Colonic mucosa (tissue), 4 donors: ENCODE results near the gene EMID1. TPM values are rescaled to one million over a fixed set of nuclear protein-coding genes. Genes with fewer than 3 reads are reported as not detected.
"Not testable (repeated sequence)": the region's sequence is repeated elsewhere in the genome, so short reads cannot be mapped to it uniquely, and the experiment has no call there.

Experiments
- DNase-seq: peaks from one replicate; pipeline ENCODE4 v3.0.0-alpha.2; 2020
- H3K27ac ChIP-seq: fragments of 200-600 bp; one replicate; pipeline ENCODE4 v1.8.0; 2021
- H3K27me3 ChIP-seq: fragments of 200-600 bp; one replicate; pipeline ENCODE4 v1.8.0; 2021
- H3K36me3 ChIP-seq: fragments of 200-600 bp; one replicate; pipeline ENCODE4 v1.8.0; 2021
- H3K4me1 ChIP-seq: fragments of 200-600 bp; one replicate; pipeline ENCODE4 v1.8.0; 2021; ENCODE audit warnings: mild to moderate bottlenecking
- H3K4me3 ChIP-seq: fragments of 200-600 bp; one replicate; pipeline ENCODE4 v1.8.0; 2021
- H3K9ac ChIP-seq, 2 donors: one replicate each; pipeline ENCODE4 v1.7.0; 2013; ENCODE audit warnings: control low read depth in 2 of 2, low read depth in 2 of 2, low read length in 2 of 2
- H3K9me3 ChIP-seq: fragments of 200-600 bp; one replicate; pipeline ENCODE4 v1.8.0; 2021
- intact Hi-C: fragments of 100-400 bp; cut with DNase I; formaldehyde crosslinking; loops from one replicate; pipeline ENCODE4 v1.14.1; 2022
- total RNA-seq, 2 donors: library from RNA; stranded (reverse); fragmentation: NEBNext Ultra II Directional in 1 of 2; extraction: Animal tissue kit (Norgen Biotek cat#: 25700) in 1 of 2; gene quantifications; one replicate each; pipeline ENCODE4 v1.2.1, GENCODE V29; 2021
- TF ChIP-seq, protein P1 (sequence below): fragments of 200-600 bp; IDR thresholded peaks from one replicate; pipeline ENCODE4 v1.8.0; 2022; ENCODE audit warnings: antibody characterized with exemption, mild to moderate bottlenecking
- donor health status: healthy.
- donor health status: DM: no; HTN: no; CAD: no.
- donor health status: DM: no; HTN: no; CAD: no.

EMID1 gene
- total RNA-seq, 2 donors from 2014 or later, result 4.4 TPM

DNA sequence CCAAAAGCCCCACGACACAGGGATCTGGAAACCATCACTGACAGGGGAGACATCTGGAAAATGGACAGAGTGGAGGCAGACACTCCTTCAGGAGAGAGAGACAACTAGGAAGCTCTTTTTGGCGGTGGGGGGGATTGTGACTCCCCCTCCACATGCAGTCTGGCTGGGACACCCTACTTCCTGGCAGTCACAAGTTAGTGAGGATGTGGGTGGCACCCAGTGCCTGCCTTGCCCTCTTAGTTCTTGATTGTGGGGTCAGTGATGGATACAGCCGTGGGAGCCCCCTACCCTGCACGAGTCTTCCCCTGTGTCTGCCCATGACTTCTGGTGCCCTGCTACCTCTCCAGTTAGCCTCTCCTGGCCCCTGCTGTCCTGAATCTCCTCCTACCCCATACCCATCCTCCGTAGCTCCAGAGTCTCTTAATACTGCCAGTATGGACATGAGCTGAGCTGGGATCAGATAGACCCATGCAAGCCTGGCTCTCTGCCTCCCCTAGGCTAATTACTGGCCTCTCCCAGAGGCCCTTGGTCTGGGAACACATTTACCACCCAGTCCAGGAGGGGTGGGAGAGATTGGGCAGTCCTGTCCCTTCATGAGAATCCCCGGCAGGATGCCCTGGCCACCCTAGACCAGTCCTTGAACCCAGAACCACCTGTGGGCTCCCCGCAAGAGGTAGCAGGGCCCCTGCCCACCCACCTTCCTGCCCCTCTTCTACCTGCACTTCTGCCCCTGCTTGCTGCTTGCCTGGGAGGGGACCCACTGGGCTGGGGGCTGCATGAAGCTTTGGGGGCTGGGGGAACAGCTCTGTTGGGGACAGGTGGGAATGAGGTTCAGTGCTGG, 39.3 kb downstream of the EMID1 start:
- Histone ChIP-seq H3K9me3 (no peaks in the 10 kb centered on the region), H3K4me1 (no peaks in the 10 kb centered on the region), H3K27ac (no peak overlapping the region), H3K9ac (no peak overlapping the region), H3K4me3 (no peak overlapping the region), H3K36me3 (no peaks in the 10 kb centered on the region), H3K27me3 (no peaks in the 10 kb centered on the region)
- intact Hi-C loops, result loop anchor here (10.0 kb wide), 2 partner anchors 200 to 390 kb away; no protein-coding TSS in a partner anchor
- no peak for DNase-seq
- TF ChIP-seq, protein P1, sequence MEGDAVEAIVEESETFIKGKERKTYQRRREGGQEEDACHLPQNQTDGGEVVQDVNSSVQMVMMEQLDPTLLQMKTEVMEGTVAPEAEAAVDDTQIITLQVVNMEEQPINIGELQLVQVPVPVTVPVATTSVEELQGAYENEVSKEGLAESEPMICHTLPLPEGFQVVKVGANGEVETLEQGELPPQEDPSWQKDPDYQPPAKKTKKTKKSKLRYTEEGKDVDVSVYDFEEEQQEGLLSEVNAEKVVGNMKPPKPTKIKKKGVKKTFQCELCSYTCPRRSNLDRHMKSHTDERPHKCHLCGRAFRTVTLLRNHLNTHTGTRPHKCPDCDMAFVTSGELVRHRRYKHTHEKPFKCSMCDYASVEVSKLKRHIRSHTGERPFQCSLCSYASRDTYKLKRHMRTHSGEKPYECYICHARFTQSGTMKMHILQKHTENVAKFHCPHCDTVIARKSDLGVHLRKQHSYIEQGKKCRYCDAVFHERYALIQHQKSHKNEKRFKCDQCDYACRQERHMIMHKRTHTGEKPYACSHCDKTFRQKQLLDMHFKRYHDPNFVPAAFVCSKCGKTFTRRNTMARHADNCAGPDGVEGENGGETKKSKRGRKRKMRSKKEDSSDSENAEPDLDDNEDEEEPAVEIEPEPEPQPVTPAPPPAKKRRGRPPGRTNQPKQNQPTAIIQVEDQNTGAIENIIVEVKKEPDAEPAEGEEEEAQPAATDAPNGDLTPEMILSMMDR, result no peak

DNA sequence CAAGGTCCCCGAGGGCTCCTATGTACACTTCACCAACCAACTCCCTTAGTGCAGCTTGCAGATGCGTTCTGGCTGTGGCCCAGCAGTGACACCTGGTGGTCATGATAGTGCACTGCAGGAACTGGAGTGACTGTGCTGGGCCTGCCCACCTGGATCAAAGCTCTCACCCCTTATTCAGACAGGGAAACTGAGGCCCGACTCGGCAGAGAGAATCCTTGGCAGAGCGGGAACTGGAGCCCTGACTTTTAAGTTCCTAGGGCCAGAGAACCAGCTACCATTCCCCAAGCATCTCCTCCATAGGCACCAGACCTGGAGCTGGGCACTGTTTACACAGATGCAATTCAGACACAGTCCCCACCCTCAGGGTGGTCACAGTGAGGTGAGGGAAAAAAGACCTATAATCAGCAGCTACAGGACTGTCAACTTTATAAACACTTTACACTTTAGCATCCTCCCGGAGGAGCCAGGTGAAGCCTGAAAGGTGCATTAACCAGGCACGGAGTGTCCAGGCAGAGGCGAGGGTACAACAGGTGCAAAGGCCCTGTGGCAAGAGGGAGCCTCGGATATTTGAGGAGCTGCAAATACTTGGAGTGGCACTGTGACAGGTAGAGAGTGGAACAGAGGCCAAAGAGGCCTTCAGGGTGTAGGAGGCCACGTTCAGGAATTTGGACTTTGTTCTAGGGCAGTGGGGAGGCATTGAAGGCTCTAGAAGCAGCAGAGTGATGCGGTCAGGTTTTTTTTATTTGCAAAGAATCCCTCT, 40.1 kb downstream of the EMID1 start:
- Histone ChIP-seq H3K4me3 (no peak overlapping the region), H3K4me1 (no peaks in the 10 kb centered on the region), H3K36me3 (no peaks in the 10 kb centered on the region), H3K9me3 (no peaks in the 10 kb centered on the region), H3K9ac (no peak overlapping the region), H3K27ac (no peak overlapping the region), H3K27me3 (no peaks in the 10 kb centered on the region)
- TF ChIP-seq, protein P1, result peak; percentile 97
- intact Hi-C loops, result loop anchor here (10.0 kb wide), 2 partner anchors 201 to 391 kb away; no protein-coding TSS in a partner anchor
- DNase-seq, result peak; percentile 69

DNA sequence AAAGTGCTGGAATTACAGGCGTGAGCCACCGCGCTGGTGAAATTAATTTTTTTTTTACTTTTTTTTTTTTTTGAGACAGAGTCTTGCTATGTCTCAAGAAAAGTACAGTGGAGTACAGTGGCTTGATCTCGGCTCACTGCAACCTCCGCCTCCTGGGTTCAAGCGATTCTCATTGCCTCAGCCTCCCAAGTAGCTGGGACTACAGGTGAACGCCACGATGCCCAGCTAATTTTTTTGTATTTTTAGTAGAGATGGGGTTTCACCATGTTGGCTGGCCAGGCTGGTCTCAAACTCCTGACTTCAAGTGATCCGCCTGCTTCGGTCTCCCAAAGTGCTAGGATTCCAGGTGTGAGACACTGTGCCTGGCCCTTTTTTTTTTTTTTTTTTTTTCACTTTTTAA, 42.2 kb downstream of the EMID1 start:
- H3K9me3 ChIP-seq, H3K36me3 ChIP-seq, H3K9ac ChIP-seq, H3K4me3 ChIP-seq, H3K4me1 ChIP-seq, DNase-seq, H3K27ac ChIP-seq, H3K27me3 ChIP-seq: not testable (repeated sequence)
- intact Hi-C loops, result loop anchor here (10.0 kb wide), 2 partner anchors 203 to 393 kb away; no protein-coding TSS in a partner anchor

DNA sequence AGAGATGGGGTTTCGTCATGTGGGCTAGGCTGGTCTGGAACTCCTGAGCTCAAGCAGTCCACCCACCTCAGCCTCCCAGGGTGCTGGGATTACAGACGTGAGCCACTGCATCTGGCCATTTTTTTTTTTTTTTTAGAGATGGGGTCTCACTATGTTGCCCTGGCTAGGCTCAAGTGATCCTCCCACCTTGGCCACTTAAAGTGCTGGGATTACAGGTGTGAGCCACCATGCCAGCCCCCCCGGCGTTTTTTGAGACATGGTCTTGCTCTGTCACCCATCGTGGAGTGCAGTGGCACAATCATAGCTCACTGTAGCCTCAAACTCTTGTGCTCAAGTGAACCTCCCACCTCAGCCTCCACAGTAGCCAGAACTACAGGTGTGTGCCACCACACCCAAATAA, 45.6 kb downstream of the EMID1 start:
- no peaks in the 10 kb centered on the region for H3K4me1 ChIP-seq
- H3K9ac ChIP-seq, result no peak overlapping the region
- no peak for DNase-seq
- H3K4me3 ChIP-seq, result no peak overlapping the region
- intact Hi-C loops, result no loop called here
- no peaks in the 10 kb centered on the region for H3K9me3 ChIP-seq
- no peaks in the 10 kb centered on the region for H3K36me3 ChIP-seq
- H3K27me3 ChIP-seq, result no peaks in the 10 kb centered on the region
- no peak overlapping the region for H3K27ac ChIP-seq
- TF ChIP-seq, protein P1, result no peak

DNA sequence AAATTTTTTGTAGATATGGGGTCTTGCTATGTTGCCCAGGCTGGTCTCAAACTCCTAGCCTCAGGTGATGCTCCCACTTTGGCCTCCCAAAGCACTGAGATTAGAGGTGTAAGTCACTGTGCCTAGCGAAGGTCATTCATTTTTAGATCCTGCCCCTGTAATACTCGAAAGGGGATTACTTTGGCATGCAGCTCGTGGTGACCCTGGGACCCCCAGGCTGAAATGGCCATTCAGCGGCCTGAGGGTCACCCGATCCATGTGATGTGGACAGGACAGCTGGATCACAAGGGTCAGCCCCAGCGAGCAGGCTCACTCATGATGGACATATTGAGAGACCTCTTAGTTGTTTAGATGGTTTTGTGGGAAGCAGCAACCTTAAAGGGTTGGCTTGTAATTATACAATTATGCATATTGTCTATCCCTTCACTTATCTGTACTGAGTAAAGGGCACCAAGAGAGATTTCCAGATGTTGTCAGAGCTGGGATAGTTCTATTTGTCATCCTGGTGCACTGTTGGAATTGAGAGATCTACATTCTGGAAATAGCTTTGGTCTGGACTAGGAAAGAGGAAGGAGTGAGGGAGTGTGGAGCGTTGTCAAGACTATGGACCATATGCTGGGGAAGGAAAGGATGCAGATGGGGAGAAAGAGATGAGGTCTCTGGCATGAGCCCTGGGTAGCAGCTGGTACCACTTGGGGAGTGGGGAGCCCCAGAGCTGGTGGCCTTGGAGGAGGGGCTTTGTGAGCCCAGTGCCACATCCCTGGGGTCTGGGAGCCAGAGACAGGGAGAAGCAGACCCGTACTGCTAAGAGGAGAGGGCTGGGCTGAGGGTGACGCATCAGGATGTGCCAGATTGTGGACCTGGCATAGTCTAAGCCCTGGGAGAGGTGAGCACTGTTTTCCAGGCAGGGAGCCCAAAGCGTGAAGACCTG, 46.5 kb downstream of the EMID1 start:
- H3K9ac ChIP-seq, result no peak overlapping the region
- no peak overlapping the region for H3K4me3 ChIP-seq
- DNase-seq, result no peak
- no peaks in the 10 kb centered on the region for H3K4me1 ChIP-seq
- H3K36me3 ChIP-seq, result no peaks in the 10 kb centered on the region
- intact Hi-C loops, result no loop called here
- no peaks in the 10 kb centered on the region for H3K9me3 ChIP-seq
- H3K27ac ChIP-seq, result no peak overlapping the region
- no peaks in the 10 kb centered on the region for H3K27me3 ChIP-seq
- TF ChIP-seq, protein P1, result no peak
